Astrocyte of the spinal cord (primary cell): ENCODE data around the gene REPS2.

ENCODE experiments used
- DNase-seq: peaks from one replicate; pipeline ENCODE4 v3.0.0; 2011; ENCODE audit warnings: low read depth, low spot score
- H3K4me3 ChIP-seq: 2 replicates; pipeline ENCODE4 v1.5.1; 2011; ENCODE audit warnings: low read depth, mild to moderate bottlenecking, low read length, moderate library complexity
- in situ Hi-C: cut with HindIII; loops from 2 replicates; pipeline ENCODE4 v1.10.0; 2017; ENCODE audit warnings: low sequenced_read_pairs
- TF ChIP-seq, protein P1 (sequence below): IDR thresholded peaks from 2 replicates; pipeline ENCODE4 v1.5.1; 2012; ENCODE audit warnings: low read depth, mild to moderate bottlenecking, low read length, inconsistent platforms

The REPS2 gene

GRCh38 chrX:17056868-17057608 lies 110.6 kb downstream of the REPS2 start:
- TF ChIP-seq, protein P1, sequence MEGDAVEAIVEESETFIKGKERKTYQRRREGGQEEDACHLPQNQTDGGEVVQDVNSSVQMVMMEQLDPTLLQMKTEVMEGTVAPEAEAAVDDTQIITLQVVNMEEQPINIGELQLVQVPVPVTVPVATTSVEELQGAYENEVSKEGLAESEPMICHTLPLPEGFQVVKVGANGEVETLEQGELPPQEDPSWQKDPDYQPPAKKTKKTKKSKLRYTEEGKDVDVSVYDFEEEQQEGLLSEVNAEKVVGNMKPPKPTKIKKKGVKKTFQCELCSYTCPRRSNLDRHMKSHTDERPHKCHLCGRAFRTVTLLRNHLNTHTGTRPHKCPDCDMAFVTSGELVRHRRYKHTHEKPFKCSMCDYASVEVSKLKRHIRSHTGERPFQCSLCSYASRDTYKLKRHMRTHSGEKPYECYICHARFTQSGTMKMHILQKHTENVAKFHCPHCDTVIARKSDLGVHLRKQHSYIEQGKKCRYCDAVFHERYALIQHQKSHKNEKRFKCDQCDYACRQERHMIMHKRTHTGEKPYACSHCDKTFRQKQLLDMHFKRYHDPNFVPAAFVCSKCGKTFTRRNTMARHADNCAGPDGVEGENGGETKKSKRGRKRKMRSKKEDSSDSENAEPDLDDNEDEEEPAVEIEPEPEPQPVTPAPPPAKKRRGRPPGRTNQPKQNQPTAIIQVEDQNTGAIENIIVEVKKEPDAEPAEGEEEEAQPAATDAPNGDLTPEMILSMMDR, result no peak
- in situ Hi-C loops, result no loop called here
- DNase-seq, result no peak
- no peak overlapping the region for H3K4me3 ChIP-seq

GRCh38 chrX:17062065-17062464 lies 115.6 kb downstream of the REPS2 start:
- DNase-seq, result no peak
- in situ Hi-C loops, result no loop called here
- TF ChIP-seq, protein P1, result no peak
- H3K4me3 ChIP-seq, result no peak overlapping the region

- in situ Hi-C loops, result no loop called here
- no peak for DNase-seq
- no peak overlapping the region for H3K4me3 ChIP-seq
- TF ChIP-seq, protein P1, result no peak
Observed at GRCh38 chrX:17065100-17065499, 118.6 kb downstream of the REPS2 start.

- TF ChIP-seq, protein P1, result no peak
- in situ Hi-C loops, result no loop called here
Observed at GRCh38 chrX:17067534-17067933, 121.1 kb downstream of the REPS2 start.

GRCh38 chrX:17072301-17072700 lies 125.8 kb downstream of the REPS2 start:
- TF ChIP-seq, protein P1, result no peak
- DNase-seq, result no peak
- in situ Hi-C loops, result no loop called here
- no peak overlapping the region for H3K4me3 ChIP-seq

More at GRCh38 chrX:17067534-17067933, 121.1 kb downstream of the REPS2 start:
- no peak for DNase-seq
- H3K4me3 ChIP-seq, result no peak overlapping the region

DNA sequence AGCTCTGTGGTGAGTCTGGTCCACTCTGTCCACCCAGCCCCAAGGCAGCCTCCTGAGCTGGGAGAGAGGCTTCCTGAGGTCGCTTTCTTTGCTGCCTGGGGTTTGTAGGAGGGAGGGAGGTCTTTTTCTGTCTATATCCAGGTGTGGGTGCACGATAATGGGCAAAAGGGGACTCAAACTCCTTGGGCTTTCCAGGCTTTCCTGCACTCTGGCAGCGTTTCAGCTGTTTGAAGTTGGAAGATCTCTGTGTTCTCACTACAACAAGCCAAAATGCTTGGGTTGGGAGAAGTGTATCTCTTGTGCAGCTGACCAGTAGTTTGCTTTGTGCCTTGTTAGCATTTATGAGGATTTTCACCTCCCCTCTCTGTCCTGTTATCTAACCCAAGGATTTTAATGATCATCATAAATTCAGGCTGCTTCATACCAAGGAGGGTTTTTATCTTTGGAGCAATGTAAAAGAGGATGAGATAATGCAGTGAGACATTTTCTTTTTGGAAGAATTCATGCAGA lies 126.3 kb downstream of the REPS2 start:
- in situ Hi-C loops, result no loop called here
- DNase-seq, result no peak
- H3K4me3 ChIP-seq, result no peak overlapping the region
- TF ChIP-seq, protein P1, result no peak
